ENCODE results near the gene PPARA.

- no peak for TF ChIP-seq FOXM1 (IDR thresholded peaks at IDR 0.05; ENCODE audit: borderline replicate concordance, low read depth)
- TF ChIP-seq RAD21 (IDR thresholded peaks at IDR 0.05; ENCODE audit: low read depth): no peak
- TF ChIP-seq EP300 (IDR thresholded peaks at IDR 0.05; ENCODE audit: borderline replicate concordance): no peak
- no peak for TF ChIP-seq TAF1 (IDR thresholded peaks at IDR 0.05; ENCODE audit: low read depth)
- TF ChIP-seq CEBPB (IDR thresholded peaks at IDR 0.05): no peak
- TF ChIP-seq YY1 (IDR thresholded peaks at IDR 0.05; ENCODE audit: low read depth): no peak
- no peak for TF ChIP-seq CREB1 (IDR thresholded peaks at IDR 0.05; ENCODE audit: low read depth)
- TF ChIP-seq TEAD4 (IDR thresholded peaks at IDR 0.05): no peak
- no peak for TF ChIP-seq TCF12 (IDR thresholded peaks at IDR 0.05; ENCODE audit: low read depth)
- no peak for TF ChIP-seq EGR1 (IDR thresholded peaks at IDR 0.05)
- TF ChIP-seq, protein P1, sequence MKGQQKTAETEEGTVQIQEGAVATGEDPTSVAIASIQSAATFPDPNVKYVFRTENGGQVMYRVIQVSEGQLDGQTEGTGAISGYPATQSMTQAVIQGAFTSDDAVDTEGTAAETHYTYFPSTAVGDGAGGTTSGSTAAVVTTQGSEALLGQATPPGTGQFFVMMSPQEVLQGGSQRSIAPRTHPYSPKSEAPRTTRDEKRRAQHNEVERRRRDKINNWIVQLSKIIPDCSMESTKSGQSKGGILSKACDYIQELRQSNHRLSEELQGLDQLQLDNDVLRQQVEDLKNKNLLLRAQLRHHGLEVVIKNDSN (IDR thresholded peaks at IDR 0.05): no peak
- TF ChIP-seq NFIC (IDR thresholded peaks at IDR 0.05): no peak
- TF ChIP-seq REST (IDR thresholded peaks at IDR 0.05; ENCODE audit: low read depth): no peak
- TF ChIP-seq MAX (IDR thresholded peaks at IDR 0.05): no peak
Measured at GRCh38 chr22:46214149-46214548, 63.8 kb downstream of the PPARA start.
